HL-60 (cell line): ENCODE measurements around the gene ARF5.

ENCODE experiments used
- DNase-seq, 2 experiments: peaks; one replicate each; pipeline ENCODE4 v3.0.0-alpha.2; 2010 to 2020; ENCODE audit warnings: low read depth in 1 of 2, low spot score in 1 of 2
- H3K27ac ChIP-seq: fragments of 250-450 bp; sonication (Bioruptor Pico); replicated peaks from 2 replicates; pipeline ENCODE4 v1.5.1; 2020; ENCODE audit warnings: mild to moderate bottlenecking, moderate library complexity
- H3K27me3 ChIP-seq: fragments of 250-450 bp; sonication (Bioruptor Pico); 2 replicates; pipeline ENCODE4 v1.5.1; 2021; ENCODE audit warnings: mild to moderate bottlenecking, moderate library complexity; ENCODE audit not compliant: insufficient read depth, poor library complexity, severe bottlenecking
- H3K4me3 ChIP-seq: replicated peaks from 2 replicates; pipeline ENCODE4 v1.5.1; 2011; ENCODE audit warnings: mild to moderate bottlenecking, control low read depth, low read length; ENCODE audit not compliant: insufficient read depth
- CTCF ChIP-seq: IDR thresholded peaks from one replicate; pipeline ENCODE4 v1.5.1; 2011; ENCODE audit warnings: low read length, control low read depth, inconsistent platforms; ENCODE audit not compliant: insufficient read depth
- GABPA ChIP-seq: IDR thresholded peaks from 2 replicates; pipeline ENCODE4 v1.6.1; 2012; ENCODE audit warnings: low read depth
- POLR2AphosphoS5 ChIP-seq: IDR thresholded peaks from 2 replicates; pipeline ENCODE4 v1.6.1; 2012; ENCODE audit warnings: low read depth
- REST ChIP-seq: IDR thresholded peaks from 2 replicates; pipeline ENCODE4 v1.6.1; 2012; ENCODE audit warnings: low read depth; ENCODE audit not compliant: insufficient replicate concordance
- SPI1 ChIP-seq: IDR thresholded peaks from 2 replicates; pipeline ENCODE4 v1.6.1; 2012; ENCODE audit warnings: low read depth, mild to moderate bottlenecking, borderline replicate concordance

Gene ARF5

GRCh38 chr7:127594490-127594889 lies 6.3 kb downstream of the ARF5 start:
- Histone ChIP-seq H3K27ac (no peak overlapping the region), H3K27me3 (no peaks in the 10 kb centered on the region), H3K4me3 (no peak overlapping the region)
- DNase-seq = peak; percentile 73 to 96
- TF ChIP-seq CTCF (no peak), POLR2AphosphoS5 (peak; percentile 81), SPI1 (peak; percentile 98)

GRCh38 chr7:127595737-127596136 lies 7.5 kb downstream of the ARF5 start:
- no peak overlapping the region for H3K4me3 ChIP-seq
- DNase-seq = no peak

GRCh38 chr7:127598318-127598717 lies 10.1 kb downstream of the ARF5 start:
- H3K27ac ChIP-seq = no peak overlapping the region
- no peak for TF ChIP-seq SPI1
- no peak for TF ChIP-seq POLR2AphosphoS5
- no peak for TF ChIP-seq GABPA
- TF ChIP-seq REST = no peak
- TF ChIP-seq CTCF = no peak
- H3K4me3 ChIP-seq = no peak overlapping the region
- no peaks in the 10 kb centered on the region for H3K27me3 ChIP-seq
- DNase-seq = no peak

More at GRCh38 chr7:127595737-127596136, 7.5 kb downstream of the ARF5 start:
- H3K27ac ChIP-seq = no peak overlapping the region
- TF ChIP-seq CTCF (no peak), SPI1 (no peak), REST (no peak), GABPA (no peak), POLR2AphosphoS5 (no peak)
- H3K27me3 ChIP-seq = no peaks in the 10 kb centered on the region

GRCh38 chr7:127600885-127601284 lies 12.7 kb downstream of the ARF5 start:
- Histone ChIP-seq H3K4me3 (no peak overlapping the region), H3K27ac (no peak overlapping the region), H3K27me3 (no peaks in the 10 kb centered on the region)
- no peak for TF ChIP-seq SPI1
- TF ChIP-seq CTCF = no peak
- no peak for DNase-seq
